HG02870 (cell line): ENCODE results near the gene NCOA4.
A peak's percentile ranks its signal among the peaks of the same experiment; 100 is the strongest.
"Not testable (repeated sequence)": the region's sequence is repeated elsewhere in the genome, so short reads cannot be mapped to it uniquely, and the experiment has no call there.

ENCODE experiments used
- ATAC-seq: cut with Tn5 transposase; IDR thresholded peaks from one replicate; pipeline ENCODE4 v1.9.1; 2021; ENCODE audit warnings: mild to moderate bottlenecking, moderate library complexity; ENCODE audit not compliant: unreplicated experiment

Gene NCOA4

GRCh38 chr10:45985590-45985989, 44.8 kb downstream of the NCOA4 start:
- ATAC-seq = not testable (repeated sequence)

GRCh38 chr10:45984473-45984872, 46.0 kb downstream of the NCOA4 start:
- not testable (repeated sequence) for ATAC-seq

GRCh38 chr10:45983538-45984186, 46.8 kb downstream of the NCOA4 start:
- peak; percentile 44 for ATAC-seq

GRCh38 chr10:45981367-45981766, 49.1 kb downstream of the NCOA4 start:
- ATAC-seq = not testable (repeated sequence)

GRCh38 chr10:45978554-45978953, 51.9 kb downstream of the NCOA4 start:
- peak; percentile 96 for ATAC-seq

GRCh38 chr10:45974041-45974440, 56.4 kb downstream of the NCOA4 start:
- ATAC-seq = not testable (repeated sequence)

GRCh38 chr10:45972813-45973169, 57.6 kb downstream of the NCOA4 start:
- peak; percentile 9 for ATAC-seq

GRCh38 chr10:45972106-45972812, 58.2 kb downstream of the NCOA4 start, which contains the start of gene TIMM23:
Gene TIMM23, plus strand, starts transcription at chr10:45972489. Its CDS starts 136 bp downstream, at chr10:45972625.
- peak; percentile 55 for ATAC-seq

- peak; percentile 28 for ATAC-seq
Measured at GRCh38 chr10:45971742-45972105, 58.7 kb downstream of the NCOA4 start.

GRCh38 chr10:45971019-45971418, 59.4 kb downstream of the NCOA4 start:
- ATAC-seq = not testable (repeated sequence)

GRCh38 chr10:45962686-45963452, 67.6 kb downstream of the NCOA4 start:
- ATAC-seq = not testable (repeated sequence)

- ATAC-seq = not testable (repeated sequence)
Measured at GRCh38 chr10:45957928-45958327, 72.5 kb downstream of the NCOA4 start.

GRCh38 chr10:45956634-45957033, 73.8 kb downstream of the NCOA4 start:
- not testable (repeated sequence) for ATAC-seq
